MM.1S (cell line): ENCODE data around the gene HOXB2.

Experiments
- DNase-seq: peaks from one replicate; pipeline ENCODE4 v3.0.0-alpha.2; 2015
- H2AFZ ChIP-seq: fragments of 300-600 bp; sonication (generic); 2 replicates; pipeline ENCODE4 v1.6.0; 2016; ENCODE audit warnings: antibody characterized with exemption, low read length
- H3F3A ChIP-seq: fragments of 300-600 bp; sonication (generic); 2 replicates; pipeline ENCODE4 v1.6.1; 2016; ENCODE audit warnings: mild to moderate bottlenecking, antibody characterized with exemption, low read length, moderate library complexity, mixed read lengths; ENCODE audit not compliant: insufficient read depth
- H3K27ac ChIP-seq: fragments of 300-600 bp; sonication (generic); 2 replicates; pipeline ENCODE4 v1.5.1; 2016; ENCODE audit warnings: mild to moderate bottlenecking, low read length
- H3K27me3 ChIP-seq: fragments of 300-600 bp; sonication (generic); replicated peaks from 2 replicates; pipeline ENCODE4 v1.6.0; 2016; ENCODE audit warnings: low read length; ENCODE audit not compliant: insufficient read depth
- H3K36me3 ChIP-seq: fragments of 300-600 bp; sonication (generic); replicated peaks from 2 replicates; pipeline ENCODE4 v1.6.1; 2016; ENCODE audit warnings: mild to moderate bottlenecking, low read length, mixed read lengths; ENCODE audit not compliant: insufficient read depth
- H3K4me1 ChIP-seq: fragments of 300-600 bp; sonication (generic); 2 replicates; pipeline ENCODE4 v1.6.1; 2016; ENCODE audit warnings: low read length, mixed read lengths
- H3K4me2 ChIP-seq: fragments of 300-600 bp; sonication (generic); 2 replicates; pipeline ENCODE4 v1.6.0; 2016; ENCODE audit warnings: low read depth, low read length
- H3K4me3 ChIP-seq: fragments of 300-600 bp; sonication (generic); 2 replicates; pipeline ENCODE4 v1.5.1; 2016; ENCODE audit warnings: low read length, mixed read lengths
- H3K79me2 ChIP-seq: fragments of 300-600 bp; sonication (generic); 2 replicates; pipeline ENCODE4 v1.6.1; 2016; ENCODE audit warnings: mixed run types, low read length, mixed read lengths
- H3K9ac ChIP-seq: fragments of 300-600 bp; sonication (generic); 2 replicates; pipeline ENCODE4 v1.6.1; 2016; ENCODE audit warnings: low read length, mixed read lengths
- H3K9me2 ChIP-seq: fragments of 300-600 bp; sonication (generic); replicated peaks from 2 replicates; pipeline ENCODE4 v1.6.1; 2016; ENCODE audit warnings: mild to moderate bottlenecking, low read length, mixed read lengths; ENCODE audit not compliant: insufficient read depth
- H3K9me3 ChIP-seq: fragments of 300-600 bp; sonication (generic); replicated peaks from 2 replicates; pipeline ENCODE4 v1.6.1; 2016; ENCODE audit warnings: mild to moderate bottlenecking, low read length, mixed read lengths; ENCODE audit not compliant: insufficient read depth
- H4K20me1 ChIP-seq: fragments of 300-600 bp; sonication (generic); 2 replicates; pipeline ENCODE4 v1.6.1; 2016; ENCODE audit warnings: mild to moderate bottlenecking, low read length, moderate library complexity, mixed read lengths; ENCODE audit not compliant: insufficient read depth
- EZH2 ChIP-seq: fragments of 300-600 bp; sonication (generic); optimal IDR thresholded peaks from 2 replicates; pipeline ENCODE3; 2017; ENCODE audit warnings: low read depth, mild to moderate bottlenecking, antibody characterized with exemption, low read length, mixed read lengths
- EZH2phosphoT487 ChIP-seq: fragments of 300-600 bp; sonication (generic); IDR thresholded peaks from 2 replicates; pipeline ENCODE4 v1.6.1; 2018; ENCODE audit warnings: antibody characterized with exemption, low read length
- TF ChIP-seq, protein P1 (sequence below): fragments of 300-600 bp; sonication (generic); IDR thresholded peaks from 2 replicates; pipeline ENCODE4 v1.5.1; 2016; ENCODE audit warnings: antibody characterized with exemption, low read length, mixed read lengths

The HOXB2 gene

GRCh38 chr17:48588528-48588927 lies 43.6 kb upstream of the HOXB2 start:
- Histone ChIP-seq H3K9me2 (no peaks in the 10 kb centered on the region), H3K4me1 (peaks cover 6% of the 10 kb centered on the region), H3F3A (no peaks in the 10 kb centered on the region), H3K4me2 (no peak overlapping the region), H3K79me2 (no peaks in the 10 kb centered on the region), H3K9ac (no peak overlapping the region), H3K27me3 (peaks cover 17% of the 10 kb centered on the region), H3K27ac (no peak overlapping the region), H4K20me1 (no peaks in the 10 kb centered on the region), H2AFZ (no peak overlapping the region), H3K9me3 (no peaks in the 10 kb centered on the region), H3K36me3 (no peaks in the 10 kb centered on the region), H3K4me3 (no peak overlapping the region)
- no peak for DNase-seq
- TF ChIP-seq EZH2 (no peak), EZH2phosphoT487 (no peak)
- TF ChIP-seq, protein P1, sequence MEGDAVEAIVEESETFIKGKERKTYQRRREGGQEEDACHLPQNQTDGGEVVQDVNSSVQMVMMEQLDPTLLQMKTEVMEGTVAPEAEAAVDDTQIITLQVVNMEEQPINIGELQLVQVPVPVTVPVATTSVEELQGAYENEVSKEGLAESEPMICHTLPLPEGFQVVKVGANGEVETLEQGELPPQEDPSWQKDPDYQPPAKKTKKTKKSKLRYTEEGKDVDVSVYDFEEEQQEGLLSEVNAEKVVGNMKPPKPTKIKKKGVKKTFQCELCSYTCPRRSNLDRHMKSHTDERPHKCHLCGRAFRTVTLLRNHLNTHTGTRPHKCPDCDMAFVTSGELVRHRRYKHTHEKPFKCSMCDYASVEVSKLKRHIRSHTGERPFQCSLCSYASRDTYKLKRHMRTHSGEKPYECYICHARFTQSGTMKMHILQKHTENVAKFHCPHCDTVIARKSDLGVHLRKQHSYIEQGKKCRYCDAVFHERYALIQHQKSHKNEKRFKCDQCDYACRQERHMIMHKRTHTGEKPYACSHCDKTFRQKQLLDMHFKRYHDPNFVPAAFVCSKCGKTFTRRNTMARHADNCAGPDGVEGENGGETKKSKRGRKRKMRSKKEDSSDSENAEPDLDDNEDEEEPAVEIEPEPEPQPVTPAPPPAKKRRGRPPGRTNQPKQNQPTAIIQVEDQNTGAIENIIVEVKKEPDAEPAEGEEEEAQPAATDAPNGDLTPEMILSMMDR, result no peak

- Histone ChIP-seq H3K4me3 (no peak overlapping the region), H3K27ac (no peak overlapping the region), H3K9me3 (no peaks in the 10 kb centered on the region), H3K4me2 (no peak overlapping the region), H3K4me1 (peaks cover 6% of the 10 kb centered on the region), H4K20me1 (no peaks in the 10 kb centered on the region), H3K9me2 (no peaks in the 10 kb centered on the region), H3K79me2 (no peaks in the 10 kb centered on the region), H3K36me3 (no peaks in the 10 kb centered on the region), H2AFZ (no peak overlapping the region), H3F3A (no peaks in the 10 kb centered on the region), H3K27me3 (peaks cover 16% of the 10 kb centered on the region), H3K9ac (no peak overlapping the region)
- TF ChIP-seq EZH2phosphoT487 (no peak), EZH2 (no peak)
- TF ChIP-seq, protein P1, result no peak
- DNase-seq, result no peak
These were observed 43.1 kb upstream of the HOXB2 start for GRCh38 chr17:48588074-48588415.

DNA sequence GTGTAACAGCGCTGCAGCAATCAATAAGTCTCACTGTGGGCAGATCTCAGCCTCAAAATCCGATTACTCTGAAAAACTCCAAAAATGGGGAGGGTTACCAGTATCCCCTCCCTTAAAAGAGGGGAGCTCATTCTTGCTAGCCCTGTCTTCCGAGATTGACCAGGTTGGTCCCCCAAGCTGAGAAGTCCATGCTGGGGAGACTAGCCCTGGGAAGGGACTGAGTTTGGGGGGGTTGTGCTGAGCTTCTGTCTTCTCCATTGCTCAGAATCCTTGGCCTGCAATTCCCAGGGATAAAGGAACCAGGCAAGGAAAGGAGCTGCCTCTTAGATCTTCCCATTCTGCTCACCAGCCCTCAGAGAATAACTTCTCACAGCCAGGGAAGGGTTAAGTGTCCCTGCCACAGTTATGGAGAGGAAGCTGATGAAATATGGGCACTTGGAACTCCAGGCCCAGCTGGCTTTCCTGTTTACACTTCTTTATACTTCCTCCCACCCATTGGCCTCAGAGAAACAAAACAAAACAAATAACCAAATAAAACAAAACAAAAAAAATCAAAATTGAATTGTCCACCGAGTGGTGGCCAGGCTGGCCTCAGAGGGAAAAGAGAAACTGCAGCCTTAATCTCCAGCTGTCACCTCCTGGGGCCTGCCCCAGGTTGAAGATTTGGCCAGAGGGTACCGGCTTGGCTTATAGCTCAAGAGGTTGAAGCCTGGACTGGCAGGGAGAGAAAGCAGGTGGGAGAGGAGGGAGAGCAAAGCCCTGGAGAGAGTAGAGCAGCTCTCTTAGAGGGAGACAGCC lies 42.6 kb upstream of the HOXB2 start:
- no peaks in the 10 kb centered on the region for H3K79me2 ChIP-seq
- no peak for TF ChIP-seq EZH2phosphoT487
- TF ChIP-seq EZH2, result no peak
- TF ChIP-seq, protein P1, result no peak
- H4K20me1 ChIP-seq, result no peaks in the 10 kb centered on the region
- no peak for DNase-seq
- no peaks in the 10 kb centered on the region for H3F3A ChIP-seq
- no peak overlapping the region for H3K4me2 ChIP-seq
- no peak overlapping the region for H2AFZ ChIP-seq
- no peaks in the 10 kb centered on the region for H3K9me3 ChIP-seq
- H3K27me3 ChIP-seq, result peaks cover 11% of the 10 kb centered on the region; the same call in 1 of the 2 replicates
- H3K36me3 ChIP-seq, result no peaks in the 10 kb centered on the region
- H3K4me1 ChIP-seq, result peaks cover 6% of the 10 kb centered on the region
- no peaks in the 10 kb centered on the region for H3K9me2 ChIP-seq
- H3K4me3 ChIP-seq, result no peak overlapping the region
- no peak overlapping the region for H3K27ac ChIP-seq
- no peak overlapping the region for H3K9ac ChIP-seq
